ENCODE measurements around the gene TRAM2. TPM values are rescaled to one million over a fixed set of nuclear protein-coding genes. Genes with fewer than 3 reads are reported as not detected.

The TRAM2 gene
- total RNA-seq, 1 experiment from 2014 or later = 13.4 TPM

- TF ChIP-seq CBFB (CRISPR knock-in tag; IDR thresholded peaks at IDR 0.05; ENCODE audit: low read depth) (no peak), FOXP1 (CRISPR knock-in tag; IDR thresholded peaks at IDR 0.05; ENCODE audit: borderline replicate concordance) (no peak), GABPB1 (CRISPR knock-in tag; IDR thresholded peaks at IDR 0.05) (no peak), ZMAT4 (CRISPR knock-in tag; IDR thresholded peaks at IDR 0.05) (no peak), ZNF219 (CRISPR knock-in tag; IDR thresholded peaks at IDR 0.05; ENCODE audit: borderline replicate concordance) (no peak), E2F5 (CRISPR knock-in tag; IDR thresholded peaks at IDR 0.05) (no peak), IRF2 (CRISPR knock-in tag; IDR thresholded peaks at IDR 0.05; ENCODE audit: borderline replicate concordance, low read depth) (no peak), CREB1 (CRISPR knock-in tag; IDR thresholded peaks at IDR 0.05) (no peak)
Observed at GRCh38 chr6:52539607-52540006, 37.3 kb downstream of the TRAM2 start (continued).

- DNase-seq (ENCODE audit: low spot score) = no peak
- TF ChIP-seq ATF3 (CRISPR knock-in tag; conservative IDR thresholded peaks at IDR 0.05) = no peak
- TF ChIP-seq STAT6 (CRISPR knock-in tag; conservative IDR thresholded peaks at IDR 0.05; ENCODE audit: low read depth) = no peak
- TF ChIP-seq TP53 (CRISPR knock-in tag; IDR thresholded peaks at IDR 0.05) = no peak
- no peak for TF ChIP-seq ELF4 (CRISPR knock-in tag; IDR thresholded peaks at IDR 0.05; ENCODE audit: low read depth)
- no peak for TF ChIP-seq MAX (CRISPR knock-in tag; IDR thresholded peaks at IDR 0.05)
- TF ChIP-seq SMAD3 (CRISPR knock-in tag; IDR thresholded peaks at IDR 0.05; ENCODE audit: borderline replicate concordance) = no peak
- TF ChIP-seq ZNF281 (CRISPR knock-in tag; IDR thresholded peaks at IDR 0.05) = no peak
- TF ChIP-seq GTF2I (CRISPR knock-in tag; conservative IDR thresholded peaks at IDR 0.05) = no peak
- TF ChIP-seq TCF7 (CRISPR knock-in tag; IDR thresholded peaks at IDR 0.05; ENCODE audit: low read depth) = no peak
- no peak for TF ChIP-seq OVOL2 (CRISPR knock-in tag; IDR thresholded peaks at IDR 0.05; ENCODE audit: borderline replicate concordance)
- no peak for TF ChIP-seq USF2 (CRISPR knock-in tag; IDR thresholded peaks at IDR 0.05)
- no peak for TF ChIP-seq NFYB (CRISPR knock-in tag; conservative IDR thresholded peaks at IDR 0.05; ENCODE audit: low read depth)
- TF ChIP-seq IRF2 (CRISPR knock-in tag; IDR thresholded peaks at IDR 0.05; ENCODE audit: borderline replicate concordance, low read depth) = no peak
- TF ChIP-seq RELA (CRISPR knock-in tag; IDR thresholded peaks at IDR 0.05; ENCODE audit: borderline replicate concordance) = no peak
- TF ChIP-seq GRHL2 (CRISPR knock-in tag; IDR thresholded peaks at IDR 0.05; ENCODE audit: insufficient replicate concordance, severe bottlenecking) = no peak
- TF ChIP-seq SMAD4 (CRISPR knock-in tag; IDR thresholded peaks at IDR 0.05) = no peak
- no peak for TF ChIP-seq ZNF416 (CRISPR knock-in tag; IDR thresholded peaks at IDR 0.05)
- TF ChIP-seq PRRX2 (CRISPR knock-in tag; IDR thresholded peaks at IDR 0.05) = no peak
- ATAC-seq = no peak
- no peak overlapping the region for H3K4me3 Mint-ChIP-seq
- H3K27ac Mint-ChIP-seq = no peak overlapping the region
- no peaks in the 10 kb centered on the region for H3K9me3 Mint-ChIP-seq
- no peaks in the 10 kb centered on the region; the same call in 1 of the 2 replicates for H3K36me3 Mint-ChIP-seq
- CTCF ChIA-PET = interaction anchor here (1.0 kb wide), 1 partner anchor 10 kb away, joined by 4 read pairs; no protein-coding TSS in a partner anchor
- H3K27me3 Mint-ChIP-seq (ENCODE audit: low read depth) = no peaks in the 10 kb centered on the region
- H3K4me1 Mint-ChIP-seq = peaks cover 56% of the 10 kb centered on the region
- POLR2A ChIA-PET = interaction anchor here (0.7 kb wide), 1 partner anchor 12 kb away, joined by 3 read pairs; no protein-coding TSS in a partner anchor
Observed at GRCh38 chr6:52538901-52539354, 37.9 kb downstream of the TRAM2 start.
